ENCODE results near the gene SLC36A2.

DNA sequence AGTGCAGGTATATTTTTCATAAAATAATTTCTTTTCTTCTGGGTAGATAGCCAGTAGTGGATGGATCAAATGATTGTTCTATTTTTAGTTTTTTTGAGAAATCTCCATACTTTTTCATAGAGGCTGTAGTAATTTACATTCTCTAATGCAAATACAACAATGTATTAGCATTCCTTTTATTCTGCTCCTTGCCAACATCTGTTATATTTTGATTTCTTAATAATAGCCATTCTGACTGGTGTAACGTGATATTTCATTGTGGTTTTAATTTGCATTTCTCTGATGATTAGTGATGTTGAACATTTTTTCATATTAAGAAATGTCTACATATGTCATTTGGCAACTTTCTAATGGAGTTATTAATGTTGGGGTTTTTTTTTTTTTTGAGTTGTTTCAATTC, 27.2 kb upstream of the SLC36A2 start:
- no peak for TF ChIP-seq GATA3 (IDR thresholded peaks at IDR 0.05; ENCODE audit: low read depth, low read length)
- no peak for TF ChIP-seq GATA2 (IDR thresholded peaks at IDR 0.05; ENCODE audit: low read depth, low read length)
